GM18909 (cell line): ENCODE results near the gene RNU7-1.
A peak's percentile ranks its signal among the peaks of the same experiment; 100 is the strongest.

Experiments used
- ATAC-seq: cut with Tn5 transposase; IDR thresholded peaks from one replicate; pipeline ENCODE4 v1.9.1; 2021; ENCODE audit warnings: mild to moderate bottlenecking; ENCODE audit not compliant: unreplicated experiment, poor library complexity

Gene RNU7-1

GRCh38 chr12:6952121-6952862 is 8.7 kb downstream of the RNU7-1 start:
- no peak for ATAC-seq

- no peak for ATAC-seq
These were observed 9.3 kb downstream of the RNU7-1 start for GRCh38 chr12:6952863-6953441.

GRCh38 chr12:6953442-6954315 is 10.1 kb downstream of the RNU7-1 start:
- ATAC-seq = peak; percentile 52

- ATAC-seq = no peak
These were observed 10.9 kb downstream of the RNU7-1 start for GRCh38 chr12:6954316-6955107.

- ATAC-seq = no peak
These were observed 11.7 kb downstream of the RNU7-1 start for GRCh38 chr12:6955108-6956020.

DNA sequence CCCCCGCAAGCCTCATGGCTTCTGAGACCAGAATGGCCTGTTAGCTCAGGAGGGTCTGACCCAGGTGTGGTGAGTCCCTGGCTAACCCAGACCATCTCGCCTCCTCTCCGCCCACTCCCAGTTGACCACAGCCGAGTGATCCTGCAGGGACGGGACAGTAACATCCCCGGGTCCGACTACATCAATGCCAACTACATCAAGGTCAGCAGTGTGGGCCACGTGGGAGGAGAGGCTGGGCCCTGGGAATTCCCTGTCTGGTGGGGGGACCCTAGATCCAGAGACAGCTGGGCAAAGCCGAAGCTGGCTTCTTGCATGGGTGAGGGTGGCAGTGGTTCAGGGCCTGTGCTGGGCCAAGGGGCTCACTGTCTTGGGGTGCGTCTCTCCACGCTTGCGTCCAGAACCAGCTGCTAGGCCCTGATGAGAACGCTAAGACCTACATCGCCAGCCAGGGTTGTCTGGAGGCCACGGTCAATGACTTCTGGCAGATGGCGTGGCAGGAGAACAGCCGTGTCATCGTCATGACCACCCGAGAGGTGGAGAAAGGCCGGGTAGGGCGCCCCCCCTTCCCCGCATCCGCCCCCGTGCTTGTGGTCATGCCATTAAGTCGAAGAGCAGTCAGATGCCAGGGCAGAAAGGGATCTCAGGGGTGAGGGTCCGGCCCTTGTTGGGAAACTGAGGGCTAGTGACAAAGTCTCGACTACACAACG is 12.6 kb downstream of the RNU7-1 start:
- ATAC-seq = no peak

DNA sequence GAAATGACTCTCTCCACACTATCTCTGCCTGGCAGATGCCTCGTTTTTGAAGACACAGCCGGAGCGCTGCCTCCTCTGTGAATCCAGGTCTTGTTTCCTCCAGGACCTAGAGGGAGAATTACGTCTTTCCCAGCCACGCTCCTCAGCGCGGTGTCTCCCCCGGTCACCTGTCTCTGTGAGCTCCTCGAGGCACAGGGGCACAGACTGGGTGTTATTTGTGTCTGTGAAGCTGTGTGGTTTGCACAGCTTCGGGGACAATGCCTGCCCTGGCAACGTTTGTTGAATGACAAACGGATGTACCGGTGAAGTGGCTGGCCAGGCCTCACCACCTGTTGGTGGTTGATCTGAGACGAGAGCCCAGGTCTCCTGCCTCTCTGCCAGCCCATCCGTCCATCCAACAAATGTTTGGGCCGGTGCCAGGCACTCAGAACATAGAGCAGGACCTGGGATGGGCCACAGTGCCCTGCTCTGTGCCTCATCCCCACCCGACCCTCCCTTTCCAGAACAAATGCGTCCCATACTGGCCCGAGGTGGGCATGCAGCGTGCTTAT is 13.6 kb downstream of the RNU7-1 start:
- no peak for ATAC-seq

DNA sequence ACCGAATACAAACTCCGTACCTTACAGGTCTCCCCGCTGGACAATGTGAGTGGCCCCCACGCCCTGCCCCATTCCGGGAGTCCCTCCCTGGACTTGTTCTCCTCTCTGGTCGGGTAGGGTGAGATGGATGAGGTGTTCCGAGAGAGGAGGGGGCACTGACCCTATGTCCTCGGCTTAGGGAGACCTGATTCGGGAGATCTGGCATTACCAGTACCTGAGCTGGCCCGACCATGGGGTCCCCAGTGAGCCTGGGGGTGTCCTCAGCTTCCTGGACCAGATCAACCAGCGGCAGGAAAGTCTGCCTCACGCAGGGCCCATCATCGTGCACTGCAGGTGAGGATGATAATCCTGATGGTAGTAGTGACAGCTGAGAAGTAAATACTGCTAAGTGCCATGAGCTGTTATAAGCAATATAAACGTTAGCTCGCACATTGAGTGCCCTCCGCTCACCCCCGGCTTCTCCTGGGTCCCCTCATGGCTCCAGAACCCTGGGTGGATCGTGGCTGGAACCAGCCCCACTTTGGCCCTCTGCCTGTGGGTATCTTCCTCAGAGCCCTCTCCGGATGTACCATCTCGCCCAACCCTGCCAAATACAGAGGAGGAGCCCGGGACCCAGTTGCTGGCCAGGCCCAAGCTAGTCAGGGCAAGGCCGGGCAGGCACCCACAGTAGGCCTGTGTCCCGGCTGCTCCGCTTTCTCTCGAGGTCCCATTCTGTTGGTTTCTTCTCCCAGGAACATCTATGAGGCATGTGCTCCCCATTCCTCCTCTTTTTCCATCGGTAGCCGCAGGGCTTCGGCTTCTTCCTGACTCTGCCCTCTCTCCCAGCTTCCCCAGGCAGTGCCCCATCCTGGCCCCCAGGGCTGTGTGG is 14.4 kb downstream of the RNU7-1 start:
- no peak for ATAC-seq

DNA sequence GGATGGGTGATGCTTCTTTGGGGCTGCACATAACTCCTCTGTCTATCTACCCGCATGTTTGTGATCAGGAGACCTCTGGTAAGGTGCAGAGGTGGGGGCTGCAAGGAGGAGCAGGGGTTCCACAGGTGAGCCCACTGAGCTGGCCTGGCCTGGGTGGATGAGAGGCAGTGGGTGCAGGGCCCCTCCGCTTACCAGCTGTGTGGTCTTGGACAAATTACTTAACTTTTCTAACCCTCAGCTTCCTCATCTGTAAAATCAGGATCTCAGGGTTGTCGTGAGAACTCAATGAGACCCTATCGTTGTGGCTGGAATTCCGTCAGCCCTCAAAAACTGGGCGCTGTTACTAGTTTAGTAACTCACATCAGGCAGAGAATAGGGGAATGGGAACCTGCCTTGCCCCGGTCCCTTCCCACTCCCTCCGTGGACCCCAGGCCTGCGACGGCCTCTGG is 15.0 kb downstream of the RNU7-1 start:
- ATAC-seq = no peak

DNA sequence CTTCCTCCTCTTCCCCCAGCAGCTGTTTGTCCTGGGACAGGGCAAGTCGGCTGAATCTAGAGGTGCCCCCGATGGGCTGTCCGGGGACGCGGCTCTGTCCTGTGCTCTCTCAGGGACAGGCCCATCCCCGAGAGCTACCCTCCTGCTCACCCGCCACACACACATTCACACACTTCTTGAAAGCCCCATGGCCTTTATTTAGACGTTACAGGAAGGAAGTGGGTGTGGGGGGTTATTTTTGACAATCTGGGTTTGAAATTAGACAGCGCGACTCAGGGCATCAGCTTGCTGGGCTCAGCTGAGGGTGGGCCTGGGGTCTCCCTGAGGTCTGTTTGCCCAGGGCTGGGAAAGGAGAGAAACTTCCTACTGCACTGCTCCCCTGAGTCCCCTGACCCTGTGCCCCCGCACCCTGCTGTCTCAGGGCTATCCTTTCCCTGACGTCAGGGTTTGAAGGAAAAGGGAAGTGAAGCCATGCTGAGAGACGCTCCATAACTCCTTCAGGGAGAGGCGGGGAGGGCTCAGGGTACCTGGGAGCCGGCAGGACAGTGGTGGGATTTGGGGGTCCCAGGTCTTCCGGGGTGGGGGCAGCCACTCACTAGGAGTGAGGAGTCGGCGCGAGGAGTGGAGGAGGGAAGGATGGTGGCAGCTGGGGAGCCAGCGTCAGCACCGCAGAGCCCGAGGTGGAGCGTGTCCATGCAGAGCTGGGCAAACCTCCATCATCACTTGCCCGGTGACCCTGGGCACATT is 15.6 kb downstream of the RNU7-1 start:
- peak; percentile 58 for ATAC-seq

DNA sequence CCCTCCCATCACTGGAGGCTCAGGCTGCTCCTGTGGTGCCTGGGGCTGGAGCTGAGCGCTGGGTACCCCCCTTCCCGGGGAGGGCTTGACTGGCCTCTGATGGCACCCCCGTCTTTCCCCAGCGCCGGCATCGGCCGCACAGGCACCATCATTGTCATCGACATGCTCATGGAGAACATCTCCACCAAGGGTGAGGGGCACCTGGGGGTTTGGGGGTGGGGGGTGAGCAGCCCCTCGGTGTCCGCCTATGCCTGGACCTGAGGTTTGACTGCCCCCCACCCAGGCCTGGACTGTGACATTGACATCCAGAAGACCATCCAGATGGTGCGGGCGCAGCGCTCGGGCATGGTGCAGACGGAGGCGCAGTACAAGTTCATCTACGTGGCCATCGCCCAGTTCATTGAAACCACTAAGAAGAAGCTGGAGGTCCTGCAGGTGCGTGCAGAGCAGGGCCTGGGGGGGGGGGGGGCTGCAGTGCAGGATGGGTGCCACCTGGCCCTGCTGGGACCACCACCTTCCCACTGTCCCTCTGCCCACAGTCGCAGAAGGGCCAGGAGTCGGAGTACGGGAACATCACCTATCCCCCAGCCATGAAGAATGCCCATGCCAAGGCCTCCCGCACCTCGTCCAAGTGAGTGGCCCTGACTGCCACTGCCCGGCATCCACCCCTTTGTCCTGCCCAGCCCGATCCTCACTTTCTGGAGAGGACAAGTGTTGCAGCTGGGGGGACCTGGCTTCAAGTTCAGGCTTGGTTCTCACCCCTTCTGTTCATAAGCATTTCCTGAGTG is 16.4 kb downstream of the RNU7-1 start:
- ATAC-seq = no peak

- ATAC-seq = no peak
These were observed 17.1 kb downstream of the RNU7-1 start for GRCh38 chr12:6960593-6961277.

DNA sequence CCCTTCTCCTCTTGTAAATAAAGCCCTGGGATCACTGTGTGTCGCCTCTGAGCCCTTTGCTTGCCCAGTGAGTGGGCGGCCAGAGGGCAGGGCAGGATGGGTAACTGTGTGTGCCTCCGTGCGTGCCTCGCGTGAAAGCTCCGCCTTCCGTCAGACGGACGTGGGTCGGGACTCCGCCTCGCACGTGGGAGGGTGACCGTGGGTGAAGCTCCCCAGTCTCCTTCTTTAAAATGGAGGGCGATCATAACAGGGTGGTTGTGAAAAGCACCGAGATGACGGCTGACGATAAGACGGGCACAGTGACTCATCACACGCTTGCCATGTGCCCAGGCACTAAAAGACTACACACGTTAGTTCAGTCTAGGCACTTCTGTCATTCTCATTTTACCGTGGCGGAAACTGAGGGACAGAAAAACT is 17.7 kb downstream of the RNU7-1 start:
- ATAC-seq = no peak

DNA sequence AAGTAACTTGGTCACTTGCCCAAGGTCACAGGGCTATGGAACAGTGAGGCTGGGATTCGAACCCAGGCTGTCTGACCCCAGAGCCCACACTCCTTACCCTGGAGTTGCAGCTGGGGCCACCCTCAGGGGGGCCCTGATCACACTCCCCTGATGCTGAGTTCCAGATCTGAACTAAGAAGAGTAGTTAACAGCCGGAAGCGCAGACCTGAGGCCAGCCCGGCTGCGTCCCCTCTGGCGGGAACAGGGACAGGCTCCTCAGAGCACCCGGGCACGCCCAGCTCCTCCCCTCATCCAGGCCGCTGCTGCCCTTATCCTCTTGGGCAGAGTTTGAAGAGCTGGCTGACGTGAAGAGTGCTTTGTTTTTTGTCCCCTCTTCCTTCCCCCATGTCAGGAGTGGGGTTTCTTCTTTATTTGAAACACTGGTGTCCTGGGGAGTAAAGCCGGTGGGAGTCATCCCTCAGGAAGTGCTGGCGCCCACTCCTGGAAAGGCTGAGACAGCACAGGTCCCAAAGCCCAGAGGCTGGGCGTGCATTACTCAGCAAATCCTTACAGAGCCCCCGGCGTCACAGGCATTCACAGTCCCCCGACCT is 18.2 kb downstream of the RNU7-1 start:
- ATAC-seq = no peak
